B cell (primary cell): ENCODE results near the gene CFAP20DC. TPM values are rescaled to one million over a fixed set of nuclear protein-coding genes. Genes with fewer than 3 reads are reported as not detected.

Experiments used
- ATAC-seq: fragments of 200-7000 bp; cut with Tn5 transposase; one replicate; pipeline ENCODE4 v1.10.0; 2021; ENCODE audit warnings: low read depth, mild to moderate bottlenecking, moderate number of reproducible peaks, moderate library complexity
- CTCF ChIA-PET: fragments of 350-600 bp; sonication (Branson Sonifier 250); formaldehyde crosslinking; loops from one replicate; lab custom pipeline; 2021; ENCODE audit warnings: antibody characterized with exemption, inconsistent platforms; lab: Charles Lee
- POLR2A ChIA-PET: fragments of 350-600 bp; sonication (Branson Sonifier 250); formaldehyde crosslinking; loops from one replicate; lab custom pipeline; 2021; ENCODE audit warnings: antibody characterized with exemption; lab: Charles Lee
- DNase-seq: peaks from one replicate; pipeline ENCODE4 v3.0.0; 2013
- H2AFZ ChIP-seq: 2 replicates; pipeline ENCODE4 v1.6.1; 2012; ENCODE audit warnings: mild to moderate bottlenecking, low read depth, low read length; ENCODE audit not compliant: insufficient read depth, poor library complexity, severe bottlenecking
- H3K27ac ChIP-seq, 2 donors: 1 replicate in 1 of 2; 2 replicates in 1 of 2; pipeline ENCODE4 v1.5.1; 2012 to 2013; ENCODE audit warnings: low read length in 2 of 2, mild to moderate bottlenecking in 2 of 2, moderate library complexity in 1 of 2
- H3K27me3 ChIP-seq, 4 experiments: fragments of 200-600 bp in 1 of 4; sonication (generic) in 1 of 4; replicated peaks in 1 of 4; 1 replicate in 2 of 4; 2 replicates in 2 of 4; pipeline versions ENCODE4 v1.6.1 to v1.7.0; 2013 to 2016; ENCODE audit warnings: low read length in 3 of 4, mild to moderate bottlenecking in 2 of 4, mixed read lengths in 1 of 4, moderate library complexity in 1 of 4; ENCODE audit not compliant: insufficient read depth in 4 of 4, control insufficient read depth in 3 of 4; ENCODE audit errors: control extremely low read depth in 1 of 4
- H3K36me3 ChIP-seq, 2 experiments: replicated peaks in 1 of 2; 1 replicate in 1 of 2; 2 replicates in 1 of 2; pipeline versions ENCODE4 v1.6.1 to v1.7.1; 2013; ENCODE audit warnings: low read length in 1 of 2; ENCODE audit not compliant: insufficient read depth in 2 of 2, control insufficient read depth in 1 of 2; ENCODE audit errors: control extremely low read depth in 1 of 2, extremely low read depth in 1 of 2
- H3K4me1 ChIP-seq, 2 donors: fragments of 200-600 bp in 1 of 2; sonication (generic) in 1 of 2; 1 replicate in 1 of 2; 2 replicates in 1 of 2; pipeline versions ENCODE4 v1.5.1 to v1.6.1; 2013 to 2017; ENCODE audit warnings: low read length in 2 of 2; ENCODE audit not compliant: control insufficient read depth in 2 of 2, insufficient read depth in 2 of 2
- H3K4me2 ChIP-seq: replicated peaks from 2 replicates; pipeline ENCODE3; 2012; ENCODE audit warnings: mild to moderate bottlenecking, low read depth, low read length; ENCODE audit not compliant: poor library complexity, severe bottlenecking
- H3K4me3 ChIP-seq, 5 experiments: fragments of 200-600 bp in 1 of 5; sonication (generic) in 1 of 5; 1 replicate in 3 of 5; 2 replicates in 2 of 5; pipeline versions ENCODE4 v1.5.1 to v1.7.0; 2011 to 2016; ENCODE audit warnings: low read length in 4 of 5, mild to moderate bottlenecking in 4 of 5, low read depth in 2 of 5, control low read depth in 1 of 5, moderate library complexity in 1 of 5; ENCODE audit not compliant: insufficient read depth in 1 of 5; ENCODE audit errors: control extremely low read depth in 1 of 5, extremely low read depth in 1 of 5
- H3K79me2 ChIP-seq: fragments of 200-600 bp; sonication (generic); one replicate; pipeline ENCODE4 v1.6.0; 2016; ENCODE audit warnings: low read length; ENCODE audit not compliant: control insufficient read depth, insufficient read depth
- H3K9ac ChIP-seq: fragments of 200-600 bp; sonication (generic); 2 replicates; pipeline ENCODE4 v1.6.1; 2017; ENCODE audit warnings: mild to moderate bottlenecking, low read length, moderate library complexity
- H3K9me3 ChIP-seq, 3 donors: one replicate each; pipeline versions ENCODE4 v1.6.1 to v1.7.1; 2013; ENCODE audit warnings: low read length in 2 of 3; ENCODE audit not compliant: control insufficient read depth in 2 of 3, insufficient read depth in 1 of 3; ENCODE audit errors: control extremely low read depth in 1 of 3
- H4K20me1 ChIP-seq: 2 replicates; pipeline ENCODE4 v1.6.0; 2012; ENCODE audit warnings: mild to moderate bottlenecking, low read length; ENCODE audit not compliant: insufficient read depth, control insufficient read depth, poor library complexity, severe bottlenecking
- H3K27ac Mint-ChIP-seq: one replicate; pipeline ENCODE4 v1.8.0; 2021; ENCODE audit warnings: mixed read lengths
- H3K27me3 Mint-ChIP-seq: one replicate; pipeline ENCODE4 v1.8.0; 2021; ENCODE audit warnings: mixed read lengths
- H3K4me1 Mint-ChIP-seq: one replicate; pipeline ENCODE4 v1.8.0; 2021; ENCODE audit warnings: mixed read lengths
- H3K4me3 Mint-ChIP-seq: one replicate; pipeline ENCODE4 v1.8.0; 2021; ENCODE audit warnings: mixed read lengths
- H3K9me3 Mint-ChIP-seq: one replicate; pipeline ENCODE4 v1.8.0; 2022; ENCODE audit warnings: mixed read lengths; ENCODE audit not compliant: insufficient read depth
- CTCF ChIP-seq: fragments of 200-600 bp; IDR thresholded peaks from one replicate; pipeline ENCODE4 v1.8.0; 2022; ENCODE audit warnings: antibody characterized with exemption, mild to moderate bottlenecking
- EZH2 ChIP-seq: IDR thresholded peaks from 2 replicates; pipeline ENCODE4 v1.6.1; 2012; ENCODE audit warnings: borderline replicate concordance, low read depth, mild to moderate bottlenecking, moderate library complexity, low read length; ENCODE audit not compliant: insufficient read depth, poor library complexity, severe bottlenecking
- WGBS: methylation state at CpG from one replicate; pipeline ENCODE4 v1.1.5; 2013; ENCODE audit warnings: missing lambda C conversion rate; ENCODE audit not compliant: insufficient coverage; 5-methylcytosine and 5-hydroxymethylcytosine counted together
- intact Hi-C: fragments of 100-400 bp; cut with micrococcal nuclease; formaldehyde crosslinking; loops from one replicate; pipeline ENCODE4 v1.10.0; 2022
- polyA plus RNA-seq: library from polyadenylated mRNA; depleted of rRNA; stranded (reverse); fragments of >200 nt; gene quantifications from 2 replicates; pipeline ENCODE4 v1.2.3, GENCODE V29; 2012
- total RNA-seq, 2 donors: library from RNA; stranded (reverse); fragments of 120-200 nt in 1 of 2; gene quantifications; 1 replicate in 1 of 2; 2 replicates in 1 of 2; pipeline versions ENCODE4 v1.2.3 to v1.2.4, GENCODE V29; 2013 to 2022

The CFAP20DC gene
- total and polyA plus RNA-seq, 2 donors (not counting 1 experiment from before 2014, with no cell fraction given), result 0.27 to 1.2 TPM

- Mint-ChIP-seq H3K4me1 (no peaks in the 10 kb centered on the region), H3K27ac (no peak overlapping the region), H3K4me3 (no peak overlapping the region), H3K9me3 (no peaks in the 10 kb centered on the region), H3K27me3 (no peaks in the 10 kb centered on the region)
- POLR2A ChIA-PET, result no interaction called here
- Histone ChIP-seq H3K9me3 (no peaks in the 10 kb centered on the region), H2AFZ (no peak overlapping the region), H3K4me3 (no peak overlapping the region), H3K27me3 (no peaks in the 10 kb centered on the region), H3K9ac (no peak overlapping the region), H4K20me1 (no peaks in the 10 kb centered on the region), H3K79me2 (no peaks in the 10 kb centered on the region), H3K4me2 (no peak overlapping the region), H3K27ac (no peak overlapping the region), H3K36me3 (no peaks in the 10 kb centered on the region), H3K4me1 (no peaks in the 10 kb centered on the region)
- DNase-seq (no peak), ATAC-seq (no peak)
- CTCF ChIA-PET, result no interaction called here
- no CpG with 5 or more reads among the region's 4 CpGs for WGBS
- intact Hi-C loops, result no loop called here
- no peak for TF ChIP-seq EZH2
- no peak for TF ChIP-seq CTCF
Measured at GRCh38 chr3:58794750-58795149, 255.1 kb downstream of the CFAP20DC start.

- no peaks in the 10 kb centered on the region for H3K9me3 Mint-ChIP-seq
- Histone ChIP-seq H3K79me2 (no peaks in the 10 kb centered on the region), H3K36me3 (no peaks in the 10 kb centered on the region), H4K20me1 (no peaks in the 10 kb centered on the region), H3K9me3 (no peaks in the 10 kb centered on the region), H3K27ac (no peak overlapping the region), H3K4me1 (no peaks in the 10 kb centered on the region), H3K27me3 (no peaks in the 10 kb centered on the region), H3K9ac (no peak overlapping the region), H2AFZ (no peak overlapping the region), H3K4me3 (no peak overlapping the region), H3K4me2 (no peak overlapping the region)
- CTCF ChIA-PET, result no interaction called here
- no peak for TF ChIP-seq EZH2
- no peak for TF ChIP-seq CTCF
- ATAC-seq (no peak), DNase-seq (no peak)
- intact Hi-C loops, result no loop called here
- POLR2A ChIA-PET, result no interaction called here
- H3K27me3 Mint-ChIP-seq, result no peaks in the 10 kb centered on the region
- H3K4me1 Mint-ChIP-seq, result no peaks in the 10 kb centered on the region
- WGBS, result 100% methylated on average over 1 of the region's 3 CpGs
- H3K4me3 Mint-ChIP-seq, result no peak overlapping the region
- no peak overlapping the region for H3K27ac Mint-ChIP-seq
Measured at GRCh38 chr3:58793938-58794337, 255.9 kb downstream of the CFAP20DC start.
